Peyer's patch (tissue), 4 donors: Measurements from ENCODE around the gene SLC25A30.

Source experiments
- CTCF ChIP-seq, 6 experiments: fragments of 450-650 bp in 4 of 6; fragments of 200-600 bp in 2 of 6; sonication (generic) in 1 of 6; IDR thresholded peaks; one replicate each; pipeline ENCODE4 v1.5.1; 2017 to 2019; ENCODE audit warnings: antibody characterized with exemption in 6 of 6, mild to moderate bottlenecking in 3 of 6, moderate library complexity in 1 of 6
- POLR2A ChIP-seq, 2 donors: fragments of 450-650 bp; IDR thresholded peaks; one replicate each; pipeline ENCODE4 v1.5.1; 2017; ENCODE audit warnings: antibody characterized with exemption in 2 of 2, mild to moderate bottlenecking in 2 of 2, moderate library complexity in 2 of 2

- TF ChIP-seq CTCF (IDR thresholded peaks at IDR 0.05) (no peak), POLR2A (IDR thresholded peaks at IDR 0.05) (no peak)
Observed at GRCh38 chr13:45451282-45451681, 33.1 kb upstream of the SLC25A30 start.
